ENCODE results near the gene DMD. TPM values are rescaled to one million over a fixed set of nuclear protein-coding genes. Genes with fewer than 3 reads are reported as not detected.
"Not testable (repeated sequence)": the region's sequence is repeated elsewhere in the genome, so short reads cannot be mapped to it uniquely, and the experiment has no call there.

Gene DMD
- 1 to 10 TPM; 1.4 to 7.5 TPM for total RNA-seq

- Mint-ChIP-seq H3K36me3 (ENCODE audit: low read depth) (no peaks in the 10 kb centered on the region), H3K4me1 (no peaks in the 10 kb centered on the region), H3K4me3 (no peak within 1 kb of the TSS), H3K27ac (no peak within 1 kb of the TSS), H3K27me3 (no peaks in the 10 kb centered on the region), H3K9me3 (no peaks in the 10 kb centered on the region)
- ATAC-seq (replicated peaks), result no peak
These were observed at the start of gene DMD for GRCh38 chrX:33211356-33212260. TSS of gene DMD (minus strand) at chrX:33211549. CDS start at chrX:33211312, 237 bp downstream.

GRCh38 chrX:33252306-33252825 is 41.0 kb upstream of the DMD start:
- Mint-ChIP-seq H3K4me3 (no peak overlapping the region), H3K9me3 (no peaks in the 10 kb centered on the region), H3K36me3 (ENCODE audit: low read depth) (no peaks in the 10 kb centered on the region), H3K27ac (no peak overlapping the region), H3K4me1 (no peaks in the 10 kb centered on the region), H3K27me3 (no peaks in the 10 kb centered on the region)
- no peak for ATAC-seq (replicated peaks)

- Mint-ChIP-seq H3K36me3 (ENCODE audit: low read depth) (no peaks in the 10 kb centered on the region), H3K27me3 (no peaks in the 10 kb centered on the region), H3K9me3 (peaks cover 4% of the 10 kb centered on the region), H3K4me3 (no peak overlapping the region), H3K4me1 (no peaks in the 10 kb centered on the region), H3K27ac (no peak overlapping the region)
- no peak for ATAC-seq (replicated peaks)
These were observed 7.5 kb upstream of the DMD start for GRCh38 chrX:33218819-33219218.

GRCh38 chrX:33210156-33210555 is 1.2 kb downstream of the DMD start:
- H3K4me1 Mint-ChIP-seq, result no peaks in the 10 kb centered on the region
- H3K36me3 Mint-ChIP-seq (ENCODE audit: low read depth), result no peaks in the 10 kb centered on the region
- no peak overlapping the region for H3K4me3 Mint-ChIP-seq
- no peak overlapping the region for H3K27ac Mint-ChIP-seq
- ATAC-seq (replicated peaks), result no peak
- H3K27me3 Mint-ChIP-seq, result no peaks in the 10 kb centered on the region
- H3K9me3 Mint-ChIP-seq, result no peaks in the 10 kb centered on the region

GRCh38 chrX:33207056-33207455 is 4.3 kb downstream of the DMD start:
- Mint-ChIP-seq H3K9me3 (peaks cover 9% of the 10 kb centered on the region), H3K36me3 (ENCODE audit: low read depth) (no peaks in the 10 kb centered on the region), H3K27me3 (no peaks in the 10 kb centered on the region), H3K4me3 (no peak overlapping the region), H3K27ac (no peak overlapping the region), H3K4me1 (no peaks in the 10 kb centered on the region)
- ATAC-seq (replicated peaks), result no peak

- Mint-ChIP-seq H3K9me3 (peaks cover 9% of the 10 kb centered on the region), H3K27ac (no peak overlapping the region), H3K4me1 (no peaks in the 10 kb centered on the region), H3K27me3 (no peaks in the 10 kb centered on the region), H3K36me3 (ENCODE audit: low read depth) (no peaks in the 10 kb centered on the region), H3K4me3 (no peak overlapping the region)
- ATAC-seq (replicated peaks), result no peak
These were observed 6.0 kb downstream of the DMD start for GRCh38 chrX:33205321-33205720.

GRCh38 chrX:33204889-33205288 is 6.5 kb downstream of the DMD start:
- H3K36me3 Mint-ChIP-seq (ENCODE audit: low read depth), result no peaks in the 10 kb centered on the region
- no peaks in the 10 kb centered on the region for H3K4me1 Mint-ChIP-seq
- ATAC-seq (replicated peaks), result no peak
- no peak overlapping the region for H3K4me3 Mint-ChIP-seq
- peaks cover 9% of the 10 kb centered on the region for H3K9me3 Mint-ChIP-seq
- no peaks in the 10 kb centered on the region for H3K27me3 Mint-ChIP-seq
- H3K27ac Mint-ChIP-seq, result no peak overlapping the region

- no peak overlapping the region for H3K27ac Mint-ChIP-seq
- peaks cover 12% of the 10 kb centered on the region for H3K9me3 Mint-ChIP-seq
- H3K27me3 Mint-ChIP-seq, result no peaks in the 10 kb centered on the region
- no peaks in the 10 kb centered on the region for H3K36me3 Mint-ChIP-seq (ENCODE audit: low read depth)
- no peaks in the 10 kb centered on the region for H3K4me1 Mint-ChIP-seq
- H3K4me3 Mint-ChIP-seq, result no peak overlapping the region
- no peak for ATAC-seq (replicated peaks)
These were observed 12.6 kb downstream of the DMD start for GRCh38 chrX:33198561-33199279.

GRCh38 chrX:33195698-33196097 is 15.7 kb downstream of the DMD start:
- H3K27ac Mint-ChIP-seq, result no peak overlapping the region
- no peak for ATAC-seq (replicated peaks)
- H3K9me3 Mint-ChIP-seq, result peaks cover 11% of the 10 kb centered on the region
- H3K4me1 Mint-ChIP-seq, result no peaks in the 10 kb centered on the region
- H3K36me3 Mint-ChIP-seq (ENCODE audit: low read depth), result no peaks in the 10 kb centered on the region
- no peak overlapping the region for H3K4me3 Mint-ChIP-seq
- no peaks in the 10 kb centered on the region for H3K27me3 Mint-ChIP-seq

- H3K9me3 Mint-ChIP-seq, result peaks cover 11% of the 10 kb centered on the region
- H3K27ac Mint-ChIP-seq, result no peak overlapping the region
- H3K36me3 Mint-ChIP-seq (ENCODE audit: low read depth), result no peaks in the 10 kb centered on the region
- no peak for ATAC-seq (replicated peaks)
- H3K4me3 Mint-ChIP-seq, result no peak overlapping the region
- H3K4me1 Mint-ChIP-seq, result no peaks in the 10 kb centered on the region
- no peaks in the 10 kb centered on the region for H3K27me3 Mint-ChIP-seq
These were observed 16.4 kb downstream of the DMD start for GRCh38 chrX:33194876-33195433.

- H3K27me3 Mint-ChIP-seq, result no peaks in the 10 kb centered on the region
- no peak for ATAC-seq (replicated peaks)
- H3K4me1 Mint-ChIP-seq, result no peaks in the 10 kb centered on the region
- H3K4me3 Mint-ChIP-seq, result no peak overlapping the region
- H3K9me3 Mint-ChIP-seq, result peaks cover 7% of the 10 kb centered on the region
- no peak overlapping the region for H3K27ac Mint-ChIP-seq
- no peaks in the 10 kb centered on the region for H3K36me3 Mint-ChIP-seq (ENCODE audit: low read depth)
These were observed 17.1 kb downstream of the DMD start for GRCh38 chrX:33194289-33194688.

GRCh38 chrX:33190016-33190415 is 21.3 kb downstream of the DMD start:
- Mint-ChIP-seq H3K4me1 (no peaks in the 10 kb centered on the region), H3K9me3 (no peaks in the 10 kb centered on the region), H3K27ac (no peak overlapping the region), H3K36me3 (ENCODE audit: low read depth) (no peaks in the 10 kb centered on the region), H3K4me3 (no peak overlapping the region), H3K27me3 (no peaks in the 10 kb centered on the region)
- no peak for ATAC-seq (replicated peaks)

- Mint-ChIP-seq H3K4me1 (no peaks in the 10 kb centered on the region), H3K4me3 (no peak overlapping the region), H3K27ac (no peak overlapping the region), H3K27me3 (no peaks in the 10 kb centered on the region), H3K9me3 (no peaks in the 10 kb centered on the region), H3K36me3 (ENCODE audit: low read depth) (no peaks in the 10 kb centered on the region)
- no peak for ATAC-seq (replicated peaks)
These were observed 22.5 kb downstream of the DMD start for GRCh38 chrX:33188881-33189280.

- H3K9me3 Mint-ChIP-seq, result no peaks in the 10 kb centered on the region
- H3K4me1 Mint-ChIP-seq, result no peaks in the 10 kb centered on the region
- H3K4me3 Mint-ChIP-seq, result no peak overlapping the region
- no peaks in the 10 kb centered on the region for H3K27me3 Mint-ChIP-seq
- no peak overlapping the region for H3K27ac Mint-ChIP-seq
- ATAC-seq (replicated peaks), result no peak
- no peaks in the 10 kb centered on the region for H3K36me3 Mint-ChIP-seq (ENCODE audit: low read depth)
These were observed 23.1 kb downstream of the DMD start for GRCh38 chrX:33188286-33188685.

GRCh38 chrX:33184803-33185202 is 26.5 kb downstream of the DMD start:
- not testable (repeated sequence) for H3K4me1 Mint-ChIP-seq; ATAC-seq (replicated peaks); H3K9me3 Mint-ChIP-seq; H3K36me3 Mint-ChIP-seq (ENCODE audit: low read depth); H3K27me3 Mint-ChIP-seq; H3K4me3 Mint-ChIP-seq; H3K27ac Mint-ChIP-seq
